OCI-LY1 (cell line): Measurements from ENCODE around the gene SP7.

Source experiments
- H2AFZ ChIP-seq: fragments of 200-600 bp; sonication (generic), shearing (Covaris generic); 2 replicates; pipeline ENCODE4 v1.6.0; 2014; ENCODE audit warnings: antibody characterized with exemption, mild to moderate bottlenecking, low read length
- H3F3A ChIP-seq: fragments of 200-600 bp; sonication (generic), shearing (Covaris generic); 2 replicates; pipeline ENCODE4 v1.6.0; 2014; ENCODE audit warnings: mild to moderate bottlenecking, antibody characterized with exemption, low read length, moderate library complexity; ENCODE audit not compliant: insufficient read depth
- H3K27ac ChIP-seq: fragments of 200-600 bp; sonication (generic); 2 replicates; pipeline ENCODE4 v1.5.1; 2014; ENCODE audit warnings: low read length, mixed run types, mild to moderate bottlenecking, low read depth; ENCODE audit not compliant: poor library complexity, severe bottlenecking
- H3K27me3 ChIP-seq: fragments of 200-600 bp; sonication (generic); 2 replicates; pipeline ENCODE4 v1.6.0; 2014; ENCODE audit warnings: antibody characterized with exemption, mild to moderate bottlenecking, low read length, moderate library complexity; ENCODE audit not compliant: insufficient read depth
- H3K36me3 ChIP-seq: fragments of 200-600 bp; sonication (generic); 2 replicates; pipeline ENCODE4 v1.6.1; 2014; ENCODE audit warnings: mild to moderate bottlenecking, antibody characterized with exemption, low read length, moderate library complexity, mixed read lengths; ENCODE audit not compliant: insufficient read depth
- H3K4me1 ChIP-seq: fragments of 200-600 bp; sonication (generic); 2 replicates; pipeline ENCODE4 v1.5.1; 2014; ENCODE audit warnings: mild to moderate bottlenecking, low read length, moderate library complexity; ENCODE audit not compliant: insufficient read depth, severe bottlenecking
- H3K4me2 ChIP-seq: fragments of 200-600 bp; sonication (generic), shearing (Covaris generic); 2 replicates; pipeline ENCODE4 v1.6.1; 2014; ENCODE audit warnings: low read length
- H3K4me3 ChIP-seq: fragments of 200-600 bp; sonication (generic); 2 replicates; pipeline ENCODE4 v1.5.1; 2014; ENCODE audit warnings: low read length, low read depth, mild to moderate bottlenecking, mixed read lengths; ENCODE audit not compliant: poor library complexity, severe bottlenecking
- H3K79me2 ChIP-seq: fragments of 200-600 bp; shearing (Covaris generic); 2 replicates; pipeline ENCODE4 v1.6.1; 2016; ENCODE audit warnings: mixed run types, low read length, mixed read lengths; ENCODE audit not compliant: insufficient read depth
- H3K9ac ChIP-seq: fragments of 200-600 bp; sonication (generic), shearing (Covaris generic); 2 replicates; pipeline ENCODE4 v1.6.1; 2014; ENCODE audit warnings: mild to moderate bottlenecking, low read length, mixed read lengths
- H3K9me2 ChIP-seq: fragments of 200-600 bp; sonication (generic), shearing (Covaris generic); 2 replicates; pipeline ENCODE4 v1.6.1; 2014; ENCODE audit warnings: low read depth, mild to moderate bottlenecking, low read length, mixed read lengths
- H3K9me3 ChIP-seq: fragments of 200-600 bp; shearing (Covaris generic); 2 replicates; pipeline ENCODE4 v1.6.1; 2014; ENCODE audit warnings: low read length, mixed read lengths
- H4K20me1 ChIP-seq: fragments of 200-600 bp; sonication (generic), shearing (Covaris generic); 2 replicates; pipeline ENCODE4 v1.6.0; 2016; ENCODE audit warnings: mild to moderate bottlenecking, low read length; ENCODE audit not compliant: insufficient read depth
- CTCF ChIP-seq: fragments of 200-600 bp; sonication (generic), shearing (Covaris generic); IDR thresholded peaks from 2 replicates; pipeline ENCODE4 v1.5.1; 2017; ENCODE audit warnings: mild to moderate bottlenecking, antibody characterized with exemption, low read length, moderate library complexity, mixed read lengths
- EZH2 ChIP-seq: fragments of 200-600 bp; sonication (generic), shearing (Covaris generic); IDR thresholded peaks from 2 replicates; pipeline ENCODE4 v1.8.0; 2017; ENCODE audit warnings: borderline replicate concordance, mixed run types, mild to moderate bottlenecking, antibody characterized with exemption, low read length, moderate library complexity, mixed read lengths

Gene SP7

GRCh38 chr12:53343449-53343848 lies 7.3 kb upstream of the SP7 start:
- Histone ChIP-seq H3K4me3 (no peak overlapping the region), H3K4me2 (no peak overlapping the region), H3F3A (no peaks in the 10 kb centered on the region), H3K4me1 (peaks cover 6% of the 10 kb centered on the region), H2AFZ (no peak overlapping the region), H3K27ac (no peak overlapping the region), H3K9me2 (no peaks in the 10 kb centered on the region), H4K20me1 (no peaks in the 10 kb centered on the region), H3K36me3 (no peaks in the 10 kb centered on the region), H3K9ac (no peak overlapping the region), H3K79me2 (no peaks in the 10 kb centered on the region), H3K27me3 (no peaks in the 10 kb centered on the region; the same call in 1 of the 2 replicates), H3K9me3 (no peaks in the 10 kb centered on the region)
- TF ChIP-seq EZH2: no peak
- TF ChIP-seq CTCF: no peak

DNA sequence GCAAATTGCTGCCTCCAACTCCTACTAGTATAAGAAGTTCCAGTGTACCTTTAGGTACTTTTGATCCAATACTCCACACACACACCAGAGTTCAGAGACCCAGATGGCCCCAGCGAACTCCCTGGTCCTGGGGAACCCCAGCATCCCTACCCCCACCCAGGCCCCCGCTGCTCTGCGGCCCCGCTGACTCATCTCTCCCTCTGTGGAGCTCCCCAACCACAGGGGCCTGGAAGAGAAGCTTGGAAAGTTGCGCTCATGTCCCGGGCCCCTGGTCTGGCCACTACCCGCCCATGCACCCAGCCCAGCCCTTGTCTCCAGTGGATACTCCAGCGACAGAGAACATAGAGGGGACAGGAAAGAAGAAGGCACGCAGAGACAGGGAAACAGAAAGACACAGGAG lies 4.2 kb upstream of the SP7 start:
- Histone ChIP-seq H4K20me1 (no peaks in the 10 kb centered on the region), H3K4me2 (no peak overlapping the region), H3K27me3 (peaks cover 13% of the 10 kb centered on the region), H3K4me3 (no peak overlapping the region), H3K9me3 (no peaks in the 10 kb centered on the region), H3K79me2 (no peaks in the 10 kb centered on the region), H3F3A (no peaks in the 10 kb centered on the region), H3K9me2 (no peaks in the 10 kb centered on the region), H3K9ac (no peak overlapping the region), H3K27ac (no peak overlapping the region), H3K4me1 (peaks cover 6% of the 10 kb centered on the region), H2AFZ (no peak overlapping the region), H3K36me3 (no peaks in the 10 kb centered on the region)
- TF ChIP-seq CTCF: no peak
- no peak for TF ChIP-seq EZH2

GRCh38 chr12:53338916-53339315 lies 2.8 kb upstream of the SP7 start:
- Histone ChIP-seq H3K4me2 (no peak overlapping the region), H3K27me3 (peaks cover 13% of the 10 kb centered on the region), H3K9me2 (no peaks in the 10 kb centered on the region), H3F3A (no peaks in the 10 kb centered on the region), H3K36me3 (no peaks in the 10 kb centered on the region), H3K4me3 (no peak overlapping the region), H4K20me1 (no peaks in the 10 kb centered on the region), H3K79me2 (no peaks in the 10 kb centered on the region), H3K4me1 (no peaks in the 10 kb centered on the region), H2AFZ (no peak overlapping the region), H3K9me3 (no peaks in the 10 kb centered on the region), H3K27ac (no peak overlapping the region), H3K9ac (no peak overlapping the region)
- no peak for TF ChIP-seq EZH2
- TF ChIP-seq CTCF: no peak
